Neural progenitor cell (in vitro differentiated cells): ENCODE results near the gene PTTG1IP.

Experiments used
- EZH2 ChIP-seq: fragments of 200-600 bp; sonication (generic); IDR thresholded peaks from 2 replicates; pipeline ENCODE4 v1.6.1; 2017; ENCODE audit warnings: antibody characterized with exemption, mild to moderate bottlenecking, moderate library complexity
- TF ChIP-seq, protein P1 (sequence below): fragments of 200-600 bp; sonication (generic); IDR thresholded peaks from 2 replicates; pipeline ENCODE4 v1.5.1; 2017; ENCODE audit warnings: antibody characterized with exemption, mild to moderate bottlenecking

DNA sequence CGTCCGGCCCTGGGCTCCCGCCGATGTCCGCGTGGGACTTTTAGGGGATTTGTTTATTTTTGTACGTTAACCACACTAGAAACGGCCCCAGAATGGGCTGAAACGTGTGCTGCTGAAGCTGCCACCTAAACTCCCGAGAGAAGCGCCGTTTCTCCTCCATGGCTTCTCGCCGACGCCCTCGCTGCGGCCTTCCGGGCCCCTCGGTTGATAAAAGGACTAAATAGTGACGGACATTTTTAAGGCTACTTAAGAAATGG is 678 bp upstream of the PTTG1IP start:
- TF ChIP-seq, protein P1, sequence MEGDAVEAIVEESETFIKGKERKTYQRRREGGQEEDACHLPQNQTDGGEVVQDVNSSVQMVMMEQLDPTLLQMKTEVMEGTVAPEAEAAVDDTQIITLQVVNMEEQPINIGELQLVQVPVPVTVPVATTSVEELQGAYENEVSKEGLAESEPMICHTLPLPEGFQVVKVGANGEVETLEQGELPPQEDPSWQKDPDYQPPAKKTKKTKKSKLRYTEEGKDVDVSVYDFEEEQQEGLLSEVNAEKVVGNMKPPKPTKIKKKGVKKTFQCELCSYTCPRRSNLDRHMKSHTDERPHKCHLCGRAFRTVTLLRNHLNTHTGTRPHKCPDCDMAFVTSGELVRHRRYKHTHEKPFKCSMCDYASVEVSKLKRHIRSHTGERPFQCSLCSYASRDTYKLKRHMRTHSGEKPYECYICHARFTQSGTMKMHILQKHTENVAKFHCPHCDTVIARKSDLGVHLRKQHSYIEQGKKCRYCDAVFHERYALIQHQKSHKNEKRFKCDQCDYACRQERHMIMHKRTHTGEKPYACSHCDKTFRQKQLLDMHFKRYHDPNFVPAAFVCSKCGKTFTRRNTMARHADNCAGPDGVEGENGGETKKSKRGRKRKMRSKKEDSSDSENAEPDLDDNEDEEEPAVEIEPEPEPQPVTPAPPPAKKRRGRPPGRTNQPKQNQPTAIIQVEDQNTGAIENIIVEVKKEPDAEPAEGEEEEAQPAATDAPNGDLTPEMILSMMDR: no peak
- no peak for TF ChIP-seq EZH2
